Common myeloid progenitor, CD34-positive (primary cell): Measurements from ENCODE around the gene CEACAM3. TPM values are rescaled to one million over a fixed set of nuclear protein-coding genes. Genes with fewer than 3 reads are reported as not detected.
"Not testable (repeated sequence)": the region's sequence is repeated elsewhere in the genome, so short reads cannot be mapped to it uniquely, and the experiment has no call there.

ENCODE experiments used
- CTCF ChIA-PET: fragments of 350-600 bp; sonication (Branson Sonifier 250); formaldehyde crosslinking; loops from one replicate; lab custom pipeline; 2021; ENCODE audit warnings: antibody characterized with exemption; lab: Charles Lee
- POLR2A ChIA-PET: fragments of 350-600 bp; sonication (Branson Sonifier 250); formaldehyde crosslinking; loops from one replicate; lab custom pipeline; 2021; ENCODE audit warnings: antibody characterized with exemption; lab: Charles Lee
- DNase-seq, 3 donors: peaks; one replicate each; pipeline versions ENCODE4 v3.0.0 to v3.0.0-alpha.2; 2013
- H3K27ac ChIP-seq, 2 experiments: 1 replicate in 1 of 2; 2 replicates in 1 of 2; pipeline ENCODE4 v1.7.0; 2013; ENCODE audit warnings: inconsistent platforms in 2 of 2, low read length in 2 of 2, mild to moderate bottlenecking in 2 of 2, low read depth in 1 of 2, moderate library complexity in 1 of 2; ENCODE audit not compliant: severe bottlenecking in 2 of 2, insufficient read depth in 1 of 2, poor library complexity in 1 of 2
- H3K27me3 ChIP-seq, 5 experiments: replicated peaks in 2 of 5; 1 replicate in 3 of 5; 2 replicates in 2 of 5; pipeline versions ENCODE4 v1.6.1 to v1.7.0; 2013; ENCODE audit warnings: low read length in 4 of 5, mild to moderate bottlenecking in 2 of 5, moderate library complexity in 2 of 5, inconsistent platforms in 1 of 5; ENCODE audit not compliant: insufficient read depth in 5 of 5, control insufficient read depth in 4 of 5
- H3K36me3 ChIP-seq, 4 experiments: 1 replicate in 2 of 4; 2 replicates in 2 of 4; pipeline versions ENCODE4 v1.6.1 to v1.7.0; 2013; ENCODE audit warnings: low read length in 3 of 4, control low read depth in 1 of 4, mild to moderate bottlenecking in 1 of 4; ENCODE audit not compliant: control insufficient read depth in 4 of 4, insufficient read depth in 4 of 4
- H3K4me1 ChIP-seq, 4 experiments: 1 replicate in 3 of 4; 2 replicates in 1 of 4; pipeline versions ENCODE4 v1.6.1 to v1.7.1; 2013; ENCODE audit warnings: low read length in 3 of 4, mild to moderate bottlenecking in 3 of 4, control low read depth in 1 of 4, inconsistent platforms in 1 of 4, moderate library complexity in 1 of 4; ENCODE audit not compliant: control insufficient read depth in 4 of 4, insufficient read depth in 4 of 4; ENCODE audit errors: control extremely low read depth in 1 of 4
- H3K4me3 ChIP-seq, 7 experiments: 1 replicate in 4 of 7; 2 replicates in 3 of 7; pipeline versions ENCODE4 v1.5.1 to v1.7.0; 2013; ENCODE audit warnings: mild to moderate bottlenecking in 7 of 7, low read length in 6 of 7, moderate library complexity in 6 of 7, inconsistent platforms in 2 of 7, low read depth in 2 of 7, control low read depth in 1 of 7; ENCODE audit not compliant: insufficient read depth in 4 of 7, control insufficient read depth in 1 of 7; ENCODE audit errors: extremely low read depth in 1 of 7
- H3K9me3 ChIP-seq, 5 experiments: 1 replicate in 4 of 5; 2 replicates in 1 of 5; pipeline versions ENCODE4 v1.6.1 to v1.7.1; 2013; ENCODE audit warnings: low read length in 4 of 5, mild to moderate bottlenecking in 2 of 5, inconsistent platforms in 1 of 5, low read depth in 1 of 5, moderate library complexity in 1 of 5; ENCODE audit not compliant: control insufficient read depth in 4 of 5, insufficient read depth in 2 of 5; ENCODE audit errors: control extremely low read depth in 1 of 5
- WGBS: methylation state at CpG from one replicate; pipeline ENCODE4 v1.1.5; 2013; ENCODE audit not compliant: insufficient coverage; 5-methylcytosine and 5-hydroxymethylcytosine counted together
- polyA plus RNA-seq: library from polyadenylated mRNA; unstranded; fragments of 120-200 nt; gene quantifications from one replicate; pipeline ENCODE4 v1.2.1, GENCODE V29; 2013

The CEACAM3 gene
- 0.12 TPM for polyA plus RNA-seq

DNA sequence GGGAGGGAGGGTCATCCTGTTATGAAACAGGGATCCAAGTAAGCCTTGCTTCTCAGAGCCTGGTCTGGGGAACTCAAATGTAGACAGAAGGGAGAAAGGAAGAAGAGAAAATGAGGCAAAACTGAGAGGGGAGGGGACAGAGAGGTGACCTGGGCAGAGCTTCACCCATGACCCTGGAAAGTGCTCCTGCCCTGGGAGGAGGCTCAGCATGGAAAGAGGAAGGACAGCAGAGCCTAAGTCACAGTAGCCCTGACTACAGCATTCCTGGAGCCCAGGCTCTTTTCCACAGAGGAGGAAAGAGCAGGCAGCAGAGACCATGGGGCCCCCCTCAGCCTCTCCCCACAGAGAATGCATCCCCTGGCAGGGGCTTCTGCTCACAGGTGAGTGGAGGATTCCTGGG is at the start of gene CEACAM3:
CEACAM3 (plus strand) TSS at position 226 of the 400 bp plus-strand sequence; CDS start at position 317, 91 bp downstream.
- Histone ChIP-seq H3K9me3 (peaks cover 0 to 7% (median 0%) of the 10 kb centered on the region in 5 experiments), H3K36me3 (no peaks in the 10 kb centered on the region), H3K27ac (no peak within 1 kb of the TSS), H3K4me1 (peaks cover 0 to 11% (median under 1%) of the 10 kb centered on the region in 4 experiments), H3K27me3 (no peaks in the 10 kb centered on the region), H3K4me3 (peak within 1 kb of the TSS in 1 of 7 experiments; percentile 47)
- DNase-seq: no peak
- CTCF ChIA-PET: interaction anchor here (1.2 to 7.7 kb wide), 9 partner anchors 11 to 89 kb away, joined by 4 to 250 read pairs (median 6); no protein-coding TSS in a partner anchor
- POLR2A ChIA-PET: no interaction called here

DNA sequence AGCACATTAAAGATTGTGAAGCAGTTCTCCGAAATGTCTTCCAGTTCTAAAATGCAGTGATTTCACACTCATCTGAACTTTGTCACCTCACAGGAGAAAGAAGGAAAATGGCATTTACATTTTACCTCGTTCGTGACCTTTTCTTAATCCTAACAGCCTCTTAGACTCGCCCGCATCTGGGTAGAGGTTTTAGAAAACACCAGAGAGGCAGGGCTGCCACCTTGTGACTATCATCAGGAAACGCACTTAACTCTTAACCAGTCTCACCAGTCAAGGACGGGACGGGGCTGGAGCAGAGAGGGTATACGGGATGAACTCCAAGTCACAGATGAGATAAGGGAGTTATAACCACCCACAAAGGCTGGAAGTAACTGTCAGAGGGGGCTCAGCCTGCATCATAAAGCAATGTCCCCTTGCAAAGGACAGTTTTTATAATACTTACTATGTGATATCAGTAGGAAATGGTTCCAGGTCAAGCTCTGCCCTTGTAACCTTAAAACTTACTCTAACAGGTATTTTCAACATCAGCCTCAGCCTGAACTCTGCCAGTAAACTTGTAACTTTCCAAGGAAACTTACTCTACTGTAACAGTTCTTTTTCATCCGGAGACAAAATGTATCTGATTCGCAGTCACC is 49.7 kb upstream of the CEACAM3 start:
- DNase-seq: peak; percentile 80 to 88 (median 84)
- Histone ChIP-seq H3K27ac (no peak overlapping the region), H3K36me3 (no peaks in the 10 kb centered on the region), H3K9me3 (no peaks in the 10 kb centered on the region), H3K4me1 (peaks cover 21 to 44% (median 33%) of the 10 kb centered on the region in 4 experiments), H3K4me3 (no peak overlapping the region), H3K27me3 (peaks cover 0 to 2% (median 2%) of the 10 kb centered on the region in 5 experiments)
- WGBS: 28% methylated on average over 4 of the region's 11 CpGs
- ChIA-PET POLR2A (no interaction called here), CTCF (interaction anchor here (0.8 to 6.1 kb wide), 14 partner anchors 7 to 105 kb away, joined by 3 to 59 read pairs (median 4); partner anchors contain the start of gene CEACAM6)

DNA sequence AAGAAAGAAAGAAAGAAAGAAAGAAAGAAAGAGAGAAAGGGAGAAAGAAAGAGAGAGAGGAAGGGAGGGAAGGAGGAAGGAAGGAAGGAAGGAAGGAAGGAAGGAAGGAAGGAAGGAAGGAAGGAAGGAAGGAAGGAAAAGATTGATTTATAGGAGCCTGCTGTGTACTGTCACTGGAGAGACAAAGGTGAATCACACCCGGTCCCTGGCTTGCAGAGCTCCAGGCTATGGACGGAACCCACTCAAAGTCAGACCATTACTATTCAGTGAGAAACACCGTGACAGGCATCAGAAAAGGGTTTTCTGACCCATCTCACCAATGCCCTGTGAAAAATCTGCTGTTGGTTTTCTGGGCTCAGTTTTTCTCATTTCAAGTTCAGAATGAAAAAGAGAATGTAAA is 48.4 kb upstream of the CEACAM3 start:
- H3K36me3 ChIP-seq: no peaks in the 10 kb centered on the region
- no peak overlapping the region for H3K27ac ChIP-seq
- ChIA-PET CTCF (interaction anchor here (1.1 to 6.1 kb wide), 4 partner anchors 27 to 47 kb away, joined by 3 to 59 read pairs (median 6); no protein-coding TSS in a partner anchor), POLR2A (no interaction called here)
- no peaks in the 10 kb centered on the region for H3K9me3 ChIP-seq
- no peak for DNase-seq
- WGBS: 73% methylated on average over 3 of the region's 3 CpGs
- H3K4me3 ChIP-seq: no peak overlapping the region
- peaks cover 23 to 42% (median 32%) of the 10 kb centered on the region in 4 experiments for H3K4me1 ChIP-seq
- H3K27me3 ChIP-seq: peaks cover 0 to 2% (median 2%) of the 10 kb centered on the region in 5 experiments

GRCh38 chr19:41750248-41751134 is 45.9 kb upstream of the CEACAM3 start:
- H3K27ac ChIP-seq, POLR2A ChIA-PET, H3K4me3 ChIP-seq, H3K27me3 ChIP-seq, H3K9me3 ChIP-seq, DNase-seq, H3K36me3 ChIP-seq: not testable (repeated sequence)
- CTCF ChIA-PET: interaction anchor here (0.8 to 7.4 kb wide), 8 partner anchors 15 to 72 kb away, joined by 3 to 124 read pairs (median 20); no protein-coding TSS in a partner anchor
- WGBS: 96% methylated on average over 2 of the region's 10 CpGs
- H3K4me1 ChIP-seq: peaks cover 10 to 18% (median 14%) of the 10 kb centered on the region in 4 experiments

GRCh38 chr19:41753159-41753558 is 43.2 kb upstream of the CEACAM3 start:
- peak; percentile 59 to 77 (median 70) for DNase-seq
- WGBS: 17% methylated on average over 1 of the region's 12 CpGs
- H3K36me3 ChIP-seq: no peaks in the 10 kb centered on the region
- H3K9me3 ChIP-seq: no peaks in the 10 kb centered on the region
- H3K4me3 ChIP-seq: no peak overlapping the region
- POLR2A ChIA-PET: interaction anchor here (0.6 to 1.2 kb wide), 2 partner anchors 32 to 313 kb away, joined by 3 to 7 read pairs; no protein-coding TSS in a partner anchor
- CTCF ChIA-PET: interaction anchor here (0.6 to 7.4 kb wide), 29 partner anchors 8 to 1452 kb away, joined by 3 to 124 read pairs (median 5); partner anchors contain the start of gene CEACAM3
- H3K4me1 ChIP-seq: peaks cover 0 to 8% (median 4%) of the 10 kb centered on the region in 4 experiments
- H3K27ac ChIP-seq: no peak overlapping the region
- H3K27me3 ChIP-seq: peaks cover 0 to 2% (median under 1%) of the 10 kb centered on the region in 5 experiments

DNA sequence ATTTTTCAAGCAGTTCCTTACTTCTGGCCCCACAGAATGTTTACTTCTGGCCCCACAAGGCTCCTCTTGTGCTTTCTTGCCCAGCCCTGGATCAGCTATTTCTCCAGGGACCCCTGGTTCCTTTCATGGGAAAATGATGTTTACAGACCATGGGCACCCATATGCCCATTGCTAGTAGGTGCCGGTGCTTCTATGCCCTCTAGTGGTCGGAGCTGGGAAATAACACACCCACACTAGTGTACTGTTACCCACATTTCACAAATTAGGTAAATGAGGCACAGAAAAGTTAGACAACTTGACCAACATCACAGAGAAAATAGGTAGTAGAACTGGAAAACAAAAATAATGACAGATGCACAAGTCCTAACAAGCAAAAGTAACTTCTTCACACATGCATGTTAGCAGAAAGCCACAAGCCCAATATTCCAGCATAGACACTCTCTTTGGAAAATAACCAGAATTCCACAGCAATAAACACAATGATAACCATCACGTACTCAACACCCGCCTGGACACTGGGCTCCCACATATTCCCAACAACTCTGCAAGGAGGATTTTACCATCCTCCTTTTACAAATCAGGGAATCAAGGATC is 42.4 kb upstream of the CEACAM3 start:
- peak; percentile 39 to 70 (median 65) for DNase-seq
- Histone ChIP-seq H3K4me1 (peaks cover 3 to 16% (median 8%) of the 10 kb centered on the region in 4 experiments), H3K27ac (no peak overlapping the region), H3K27me3 (peaks cover 0 to 2% (median 0%) of the 10 kb centered on the region in 5 experiments), H3K9me3 (no peaks in the 10 kb centered on the region), H3K4me3 (no peak overlapping the region), H3K36me3 (no peaks in the 10 kb centered on the region)
- POLR2A ChIA-PET: interaction anchor here (1.2 kb wide), 1 partner anchor 31 kb away, joined by 7 read pairs; no protein-coding TSS in a partner anchor
- WGBS: 88% methylated on average over 2 of the region's 4 CpGs
- CTCF ChIA-PET: interaction anchor here (0.6 to 7.4 kb wide), 20 partner anchors 9 to 891 kb away, joined by 3 to 124 read pairs (median 6); partner anchors contain the start of gene CEACAM3
